HepG2 (cell line): Measurements from ENCODE around the gene KIN. TPM values are rescaled to one million over a fixed set of nuclear protein-coding genes. Genes with fewer than 3 reads are reported as not detected.

ENCODE experiments used
- ATAC-seq: fragments of 200-7000 bp; cut with Tn5 transposase; 3 replicates; pipeline ENCODE4 v1.9.1; 2020; ENCODE audit warnings: mild to moderate bottlenecking, moderate library complexity
- BruUV-seq: library from RNA; stranded (reverse); fragments of 400-500 nt; replicated peaks from 2 replicates; lab custom pipeline; 2021; lab: Mats Ljungman, UMichigan
- CTCF ChIA-PET: fragments of 300-600 bp; formaldehyde crosslinking; extraction: SDS; loops from one replicate; lab custom pipeline; 2021; ENCODE audit warnings: low total read pairs, inconsistent platforms, low intra/inter-chr PET ratio; lab: Yijun Ruan, JAX
- POLR2A ChIA-PET: fragments of 350-600 bp; sonication (Branson Sonifier 250); formaldehyde crosslinking; loops from one replicate; lab custom pipeline; 2020; ENCODE audit warnings: antibody characterized with exemption, inconsistent platforms; lab: Yijun Ruan, JAX
- DNase-seq: peaks from one replicate; pipeline ENCODE4 v3.0.0-alpha.2; 2015; ENCODE audit warnings: low spot score
- FAIRE-seq: peaks from 3 replicates; lab custom pipeline; 2011; peaks lifted over from hg19 to GRCh38; lab: Jason Lieb, UNC
- H2AFZ ChIP-seq: one replicate; pipeline ENCODE4 v1.6.1; 2011; ENCODE audit warnings: low read length, inconsistent platforms
- H3K27ac ChIP-seq: fragments of 300-600 bp; 3 replicates; pipeline ENCODE4 v1.8.0; 2011; ENCODE audit warnings: mixed run types, mild to moderate bottlenecking, mixed read lengths, low read length, inconsistent platforms; ENCODE audit not compliant: insufficient read depth; ENCODE audit errors: extremely low read length
- H3K27me3 ChIP-seq, 2 experiments: fragments of 200-600 bp in 1 of 2; 2 replicates in 1 of 2; 3 replicates in 1 of 2; pipeline versions ENCODE4 v1.6.0 to v1.8.0; 2011; ENCODE audit warnings: low read length in 2 of 2, mild to moderate bottlenecking in 2 of 2, moderate library complexity in 2 of 2, inconsistent platforms in 1 of 2; ENCODE audit not compliant: insufficient read depth in 2 of 2, control insufficient read depth in 1 of 2
- H3K36me3 ChIP-seq, 2 experiments: fragments of 200-600 bp in 1 of 2; replicated peaks in 1 of 2; 2 replicates in 1 of 2; 3 replicates in 1 of 2; pipeline versions ENCODE4 v1.5.1 to v1.8.0; 2011; ENCODE audit warnings: low read length in 2 of 2, inconsistent platforms in 1 of 2; ENCODE audit not compliant: insufficient read depth in 2 of 2, control insufficient read depth in 1 of 2
- H3K4me1 ChIP-seq: 2 replicates; pipeline ENCODE4 v1.5.1; 2012; ENCODE audit warnings: low read length, inconsistent platforms; ENCODE audit not compliant: insufficient read depth
- H3K4me2 ChIP-seq: 2 replicates; pipeline ENCODE4 v1.6.0; 2011; ENCODE audit warnings: low read depth, low read length, inconsistent platforms
- H3K4me3 ChIP-seq, 3 experiments: fragments of 200-600 bp in 1 of 3; sonication (generic), shearing (Covaris generic) in 1 of 3; replicated peaks in 1 of 3; 2 replicates each; pipeline ENCODE4 v1.5.1; 2011 to 2016; ENCODE audit warnings: low read length in 3 of 3, inconsistent platforms in 2 of 3, low read depth in 2 of 3, mild to moderate bottlenecking in 2 of 3, control low read depth in 1 of 3, mixed read lengths in 1 of 3; ENCODE audit not compliant: insufficient read depth in 1 of 3
- H3K79me2 ChIP-seq: one replicate; pipeline ENCODE4 v1.6.1; 2011; ENCODE audit warnings: low read length, inconsistent platforms; ENCODE audit not compliant: insufficient read depth
- H3K9ac ChIP-seq: 2 replicates; pipeline ENCODE4 v1.6.0; 2011; ENCODE audit warnings: mild to moderate bottlenecking, low read depth, low read length, inconsistent platforms; ENCODE audit not compliant: insufficient read depth
- H3K9me3 ChIP-seq: 2 replicates; pipeline ENCODE4 v1.5.1; 2012; ENCODE audit warnings: mild to moderate bottlenecking, low read length
- H4K20me1 ChIP-seq: 2 replicates; pipeline ENCODE4 v1.6.0; 2011; ENCODE audit warnings: inconsistent platforms, mild to moderate bottlenecking, low read length, moderate library complexity; ENCODE audit not compliant: insufficient read depth
- HNRNPUL1 ChIP-seq: fragments of 200-400 bp; formaldehyde crosslinking; IDR thresholded peaks from 2 replicates; pipeline ENCODE4 v1.6.1; 2017; ENCODE audit warnings: low read depth, mild to moderate bottlenecking, low read length, moderate library complexity
- RBFOX2 ChIP-seq: fragments of 200-400 bp; formaldehyde crosslinking; IDR thresholded peaks from 2 replicates; pipeline ENCODE4 v1.6.1; 2017; ENCODE audit warnings: low read depth, mild to moderate bottlenecking, low read length
- RCOR2 ChIP-seq: IDR thresholded peaks from 2 replicates; pipeline ENCODE4 v1.6.1; 2016; ENCODE audit warnings: missing biosample characterization, missing genetic modification reagents
- ZNF674 ChIP-seq: sonication (generic); formaldehyde crosslinking; IDR thresholded peaks from 2 replicates; pipeline ENCODE4 v1.5.0; 2020; ENCODE audit warnings: low read depth, mild to moderate bottlenecking, missing genetic modification reagents
- WGBS: methylation state at CpG from one replicate; pipeline ENCODE4 v1.1.6; 2017; ENCODE audit warnings: low lambda C conversion rate; 5-methylcytosine and 5-hydroxymethylcytosine counted together
- in situ Hi-C: cut with HindIII; loops from 2 replicates; pipeline ENCODE4 v1.10.0; 2017; ENCODE audit warnings: low pct_unique_long_range_greater_than_20kb; ENCODE audit not compliant: extremely low pct_ligation_motif_present
- intact Hi-C: fragments of 100-400 bp; cut with micrococcal nuclease; formaldehyde crosslinking; loops from one replicate; pipeline ENCODE4 v1.10.0; 2022; ENCODE audit not compliant: unreplicated experiment
- polyA plus RNA-seq, 8 experiments: library from polyadenylated mRNA; depleted of rRNA in 3 of 8; stranded (reverse) in 7 of 8; unstranded in 1 of 8; fragments of >200 nt; fragmentation: Illumina TruSeq in 4 of 8; extraction: Trizol in 4 of 8; gene quantifications; 2 replicates each; pipeline versions ENCODE4 v1.2.1 to v1.2.3, GENCODE V29; 2011 to 2016; ENCODE audit warnings: low read depth in 4 of 8, missing spikeins in 1 of 8, mixed read lengths in 1 of 8; ENCODE audit not compliant: insufficient read depth in 1 of 8
- total RNA-seq, 5 experiments: library from RNA; depleted of rRNA; stranded (reverse); fragments of >200 nt; fragmentation: Illumina TruSeq; extraction: Trizol; gene quantifications; 2 replicates each; pipeline ENCODE4 v1.2.3, GENCODE V29; 2016; ENCODE audit warnings: low read depth in 1 of 5
- TF ChIP-seq, protein P1 (sequence below): sonication (generic); formaldehyde crosslinking; IDR thresholded peaks from 2 replicates; pipeline ENCODE4 v1.8.0; 2022; ENCODE audit warnings: mild to moderate bottlenecking, missing genetic modification reagents; ENCODE audit not compliant: insufficient replicate concordance
- TF ChIP-seq, protein P2 (sequence below): IDR thresholded peaks from 2 replicates; pipeline ENCODE4 v1.6.1; 2016
- TF ChIP-seq, protein P3 (sequence below): sonication (generic); formaldehyde crosslinking; IDR thresholded peaks from 2 replicates; pipeline ENCODE4 v1.4.0; 2020; ENCODE audit warnings: low read depth, missing genetic modification reagents

KIN gene
- total and polyA plus RNA-seq, 2 of the 13 experiments (the other 11 are each of a cell fraction or from before 2014, with no cell fraction given), result 4.9 to 23.2 TPM

GRCh38 chr10:7794251-7795026 lies 6.6 kb upstream of the KIN start:
- Histone ChIP-seq H3K4me3 (no peak overlapping the region), H3K9me3 (no peaks in the 10 kb centered on the region)
- TF ChIP-seq, protein P1, sequence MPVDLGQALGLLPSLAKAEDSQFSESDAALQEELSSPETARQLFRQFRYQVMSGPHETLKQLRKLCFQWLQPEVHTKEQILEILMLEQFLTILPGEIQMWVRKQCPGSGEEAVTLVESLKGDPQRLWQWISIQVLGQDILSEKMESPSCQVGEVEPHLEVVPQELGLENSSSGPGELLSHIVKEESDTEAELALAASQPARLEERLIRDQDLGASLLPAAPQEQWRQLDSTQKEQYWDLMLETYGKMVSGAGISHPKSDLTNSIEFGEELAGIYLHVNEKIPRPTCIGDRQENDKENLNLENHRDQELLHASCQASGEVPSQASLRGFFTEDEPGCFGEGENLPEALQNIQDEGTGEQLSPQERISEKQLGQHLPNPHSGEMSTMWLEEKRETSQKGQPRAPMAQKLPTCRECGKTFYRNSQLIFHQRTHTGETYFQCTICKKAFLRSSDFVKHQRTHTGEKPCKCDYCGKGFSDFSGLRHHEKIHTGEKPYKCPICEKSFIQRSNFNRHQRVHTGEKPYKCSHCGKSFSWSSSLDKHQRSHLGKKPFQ (CRISPR knock-in tag), result no peak
- 0 out of 2 replicates have a peak, but pooled peaks have one; percentile 19 for TF ChIP-seq RBFOX2
- TF ChIP-seq, all 625 proteins: peak for 1
- H3K4me1 ChIP-seq, result peaks cover 74% of the 10 kb centered on the region
- ChIA-PET POLR2A (no interaction called here), CTCF (no interaction called here)
- H3K4me2 ChIP-seq, result peak overlapping the region; percentile 23; the same call in 1 of the 2 replicates
- in situ Hi-C loops (no loop called here), intact Hi-C loops (loop anchor here (10.0 kb wide), 1 partner anchor 90 kb away; the partner anchor contains the start of gene ITIH2)
- H3K36me3 ChIP-seq, result peaks cover 10 to 28% of the 10 kb centered on the region in 2 experiments
- no peak for DNase-seq
- peak overlapping the region; percentile 64 for H3K27ac ChIP-seq
- no peak for FAIRE-seq
- H3K79me2 ChIP-seq, result peaks cover 77% of the 10 kb centered on the region
- no peak overlapping the region for H3K9ac ChIP-seq
- no peak for ATAC-seq
- 87% methylated on average over 4 of the region's 4 CpGs for WGBS
- no peaks in the 10 kb centered on the region for H3K27me3 ChIP-seq
- BruUV-seq, result no TSS peak
- H4K20me1 ChIP-seq, result peaks cover 51% of the 10 kb centered on the region
- H2AFZ ChIP-seq, result no peak overlapping the region

DNA sequence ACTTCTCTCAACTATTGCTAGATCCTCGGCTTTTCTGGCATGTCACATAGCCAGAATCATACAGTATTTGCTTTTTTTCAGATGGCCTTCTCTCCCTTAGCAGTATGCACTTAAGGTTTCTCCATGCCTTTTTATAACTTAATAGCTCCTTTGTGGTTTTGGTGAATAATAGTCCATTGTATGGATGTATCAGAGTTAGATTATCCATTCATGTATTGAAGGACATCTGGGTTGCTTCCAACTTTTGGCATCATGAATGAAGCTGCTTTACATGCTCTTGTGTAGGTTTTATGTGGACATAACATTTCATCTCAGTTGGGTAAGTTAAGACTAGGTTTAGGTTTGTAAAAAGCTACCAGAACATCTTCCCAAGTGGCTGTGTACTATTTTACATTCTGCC lies 4.7 kb upstream of the KIN start:
- POLR2A ChIA-PET, result interaction anchor here (1.1 to 1.2 kb wide), 2 partner anchors 16 to 26 kb away, joined by 3 to 4 read pairs; partner anchors contain the start of gene TAF3
- no peak for TF ChIP-seq ZNF674 (CRISPR knock-in tag)
- no peak for TF ChIP-seq HNRNPUL1
- no peak for TF ChIP-seq RCOR2 (CRISPR knock-in tag)
- TF ChIP-seq, protein P2, sequence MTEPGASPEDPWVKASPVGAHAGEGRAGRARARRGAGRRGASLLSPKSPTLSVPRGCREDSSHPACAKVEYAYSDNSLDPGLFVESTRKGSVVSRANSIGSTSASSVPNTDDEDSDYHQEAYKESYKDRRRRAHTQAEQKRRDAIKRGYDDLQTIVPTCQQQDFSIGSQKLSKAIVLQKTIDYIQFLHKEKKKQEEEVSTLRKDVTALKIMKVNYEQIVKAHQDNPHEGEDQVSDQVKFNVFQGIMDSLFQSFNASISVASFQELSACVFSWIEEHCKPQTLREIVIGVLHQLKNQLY, result no peak
- TF ChIP-seq, protein P3, sequence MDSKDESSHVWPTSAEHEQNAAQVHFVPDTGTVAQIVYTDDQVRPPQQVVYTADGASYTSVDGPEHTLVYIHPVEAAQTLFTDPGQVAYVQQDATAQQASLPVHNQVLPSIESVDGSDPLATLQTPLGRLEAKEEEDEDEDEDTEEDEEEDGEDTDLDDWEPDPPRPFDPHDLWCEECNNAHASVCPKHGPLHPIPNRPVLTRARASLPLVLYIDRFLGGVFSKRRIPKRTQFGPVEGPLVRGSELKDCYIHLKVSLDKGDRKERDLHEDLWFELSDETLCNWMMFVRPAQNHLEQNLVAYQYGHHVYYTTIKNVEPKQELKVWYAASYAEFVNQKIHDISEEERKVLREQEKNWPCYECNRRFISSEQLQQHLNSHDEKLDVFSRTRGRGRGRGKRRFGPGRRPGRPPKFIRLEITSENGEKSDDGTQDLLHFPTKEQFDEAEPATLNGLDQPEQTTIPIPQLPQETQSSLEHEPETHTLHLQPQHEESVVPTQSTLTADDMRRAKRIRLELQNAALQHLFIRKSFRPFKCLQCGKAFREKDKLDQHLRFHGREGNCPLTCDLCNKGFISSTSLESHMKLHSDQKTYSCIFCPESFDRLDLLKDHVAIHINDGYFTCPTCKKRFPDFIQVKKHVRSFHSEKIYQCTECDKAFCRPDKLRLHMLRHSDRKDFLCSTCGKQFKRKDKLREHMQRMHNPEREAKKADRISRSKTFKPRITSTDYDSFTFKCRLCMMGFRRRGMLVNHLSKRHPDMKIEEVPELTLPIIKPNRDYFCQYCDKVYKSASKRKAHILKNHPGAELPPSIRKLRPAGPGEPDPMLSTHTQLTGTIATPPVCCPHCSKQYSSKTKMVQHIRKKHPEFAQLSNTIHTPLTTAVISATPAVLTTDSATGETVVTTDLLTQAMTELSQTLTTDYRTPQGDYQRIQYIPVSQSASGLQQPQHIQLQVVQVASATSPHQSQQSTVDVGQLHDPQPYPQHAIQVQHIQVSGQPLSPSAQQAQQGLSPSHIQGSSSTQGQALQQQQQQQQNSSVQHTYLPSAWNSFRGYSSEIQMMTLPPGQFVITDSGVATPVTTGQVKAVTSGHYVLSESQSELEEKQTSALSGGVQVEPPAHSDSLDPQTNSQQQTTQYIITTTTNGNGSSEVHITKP (CRISPR knock-in tag), result no peak

More for the DNA sequence above, 4.7 kb upstream of the KIN start:
- Histone ChIP-seq H3K4me3 (no peak overlapping the region), H3K4me2 (no peak overlapping the region), H3K27ac (no peak overlapping the region), H3K4me1 (peaks cover 78% of the 10 kb centered on the region), H3K9ac (no peak overlapping the region), H2AFZ (no peak overlapping the region), H3K79me2 (peaks cover 90% of the 10 kb centered on the region), H3K27me3 (no peaks in the 10 kb centered on the region; a peak in 1 of 5 replicates), H3K36me3 (peaks cover 6 to 13% of the 10 kb centered on the region in 2 experiments; a peak in 3 of 5 replicates), H4K20me1 (peaks cover 61% of the 10 kb centered on the region), H3K9me3 (no peaks in the 10 kb centered on the region)
- CTCF ChIA-PET, result no interaction called here
- BruUV-seq, result no TSS peak
- in situ Hi-C loops (no loop called here), intact Hi-C loops (loop anchor here (10.0 kb wide), 1 partner anchor 88 kb away; the partner anchor contains the start of gene ITIH2)
- FAIRE-seq (no peak), DNase-seq (peak; percentile 20), ATAC-seq (no peak)
- 90% methylated on average over 1 of the region's 1 CpG for WGBS
